Neural cell (in vitro differentiated cells): ENCODE results near the gene ZNF593. TPM values are rescaled to one million over a fixed set of nuclear protein-coding genes. Genes with fewer than 3 reads are reported as not detected.

ENCODE experiments used
- H2AFZ ChIP-seq: fragments of 200-600, 300-800 bp; sonication (generic), shearing (Covaris generic); 2 replicates; pipeline ENCODE4 v1.6.0; 2014; ENCODE audit warnings: low read depth, mild to moderate bottlenecking, antibody characterized with exemption, low read length, moderate library complexity
- H3F3A ChIP-seq: fragments of 200-600 bp; shearing (Covaris generic); 2 replicates; pipeline ENCODE4 v1.6.1; 2016; ENCODE audit warnings: mild to moderate bottlenecking, moderate library complexity, mixed read lengths, antibody characterized with exemption, low read length; ENCODE audit not compliant: insufficient read depth, poor library complexity, severe bottlenecking
- H3K27ac ChIP-seq: fragments of 200-600, 300-800 bp; sonication (generic), shearing (Covaris generic); 2 replicates; pipeline ENCODE4 v1.5.1; 2014; ENCODE audit warnings: mild to moderate bottlenecking, low read length, moderate library complexity
- H3K27me3 ChIP-seq: fragments of 300-800, 200-600 bp; sonication (generic), shearing (Covaris generic); 2 replicates; pipeline ENCODE4 v1.6.0; 2014; ENCODE audit warnings: mild to moderate bottlenecking, low read depth, low read length, moderate library complexity; ENCODE audit not compliant: insufficient read depth
- H3K36me3 ChIP-seq: fragments of 300-800, 200-600 bp; sonication (generic), shearing (Covaris generic); 2 replicates; pipeline ENCODE4 v1.5.1; 2014; ENCODE audit warnings: mild to moderate bottlenecking, antibody characterized with exemption, low read length, moderate library complexity; ENCODE audit not compliant: insufficient read depth
- H3K4me2 ChIP-seq: fragments of 300-800, 200-600 bp; sonication (generic), shearing (Covaris generic); 2 replicates; pipeline ENCODE4 v1.6.0; 2014; ENCODE audit warnings: mild to moderate bottlenecking, low read length
- H3K4me3 ChIP-seq: fragments of 300-800, 200-600 bp; sonication (generic), shearing (Covaris generic); 2 replicates; pipeline ENCODE4 v1.5.1; 2014; ENCODE audit warnings: mild to moderate bottlenecking, low read length, moderate library complexity
- H3K79me2 ChIP-seq: fragments of 200-600 bp; shearing (Covaris generic); replicated peaks from 2 replicates; pipeline ENCODE4 v1.6.0; 2014; ENCODE audit warnings: mild to moderate bottlenecking, low read length, moderate library complexity; ENCODE audit not compliant: insufficient read depth
- H3K9ac ChIP-seq: fragments of 300-800, 200-600 bp; sonication (generic), shearing (Covaris generic); 2 replicates; pipeline ENCODE4 v1.6.1; 2016; ENCODE audit warnings: mild to moderate bottlenecking, low read length, mixed read lengths
- H3K9me2 ChIP-seq: fragments of 200-600 bp; shearing (Covaris generic); 2 replicates; pipeline ENCODE4 v1.6.1; 2016; ENCODE audit warnings: mild to moderate bottlenecking, low read length, mixed read lengths; ENCODE audit not compliant: insufficient read depth
- H3K9me3 ChIP-seq: fragments of 200-600, 300-800 bp; sonication (generic), shearing (Covaris generic); 2 replicates; pipeline ENCODE4 v1.6.1; 2016; ENCODE audit warnings: mild to moderate bottlenecking, mixed run types, low read length, moderate library complexity, mixed read lengths
- H4K20me1 ChIP-seq: fragments of 200-600 bp; shearing (Covaris generic); 2 replicates; pipeline ENCODE4 v1.6.1; 2016; ENCODE audit warnings: mild to moderate bottlenecking, mixed run types; ENCODE audit not compliant: insufficient read depth
- CTCF ChIP-seq: fragments of 450-650 bp; IDR thresholded peaks from 2 replicates; pipeline ENCODE4 v1.5.1; 2014; ENCODE audit warnings: antibody characterized with exemption, mild to moderate bottlenecking, moderate library complexity; ENCODE audit not compliant: poor library complexity, severe bottlenecking
- EP300 ChIP-seq: fragments of 450-650 bp; conservative IDR thresholded peaks from 2 replicates; pipeline ENCODE4 v1.6.1; 2014; ENCODE audit warnings: antibody characterized with exemption, mild to moderate bottlenecking, moderate library complexity; ENCODE audit not compliant: poor library complexity, severe bottlenecking
- EZH2 ChIP-seq: fragments of 200-600, 300-800 bp; shearing (Covaris generic), sonication (generic); IDR thresholded peaks from 2 replicates; pipeline ENCODE4 v1.6.1; 2014; ENCODE audit warnings: antibody characterized with exemption, low read length, borderline replicate concordance, mild to moderate bottlenecking; ENCODE audit not compliant: insufficient read depth, poor library complexity, severe bottlenecking
- MXI1 ChIP-seq: fragments of 450-650 bp; conservative IDR thresholded peaks from 2 replicates; pipeline ENCODE4 v1.6.1; 2014; ENCODE audit warnings: antibody characterized with exemption, mild to moderate bottlenecking; ENCODE audit not compliant: poor library complexity, severe bottlenecking
- POLR2AphosphoS5 ChIP-seq: IDR thresholded peaks from 2 replicates; pipeline ENCODE4 v1.6.1; 2012
- RAD21 ChIP-seq: fragments of 450-650 bp; conservative IDR thresholded peaks from 2 replicates; pipeline ENCODE4 v1.6.1; 2014; ENCODE audit warnings: antibody characterized with exemption, mild to moderate bottlenecking, moderate library complexity
- REST ChIP-seq: IDR thresholded peaks from 2 replicates; pipeline ENCODE4 v1.6.1; 2012; ENCODE audit warnings: borderline replicate concordance
- SMC3 ChIP-seq: fragments of 450-650 bp; conservative IDR thresholded peaks from 2 replicates; pipeline ENCODE4 v1.6.1; 2014; ENCODE audit warnings: antibody characterized with exemption, mild to moderate bottlenecking, moderate library complexity; ENCODE audit not compliant: poor library complexity
- TAF1 ChIP-seq: IDR thresholded peaks from 2 replicates; pipeline ENCODE4 v1.6.1; 2012; ENCODE audit warnings: low read depth
- polyA plus RNA-seq: library from polyadenylated mRNA; depleted of rRNA; stranded (reverse); fragments of >200 nt; gene quantifications from 2 replicates; pipeline ENCODE4 v1.2.3, GENCODE V29; 2014

Gene ZNF593
- polyA plus RNA-seq, 1 donor from 2014 or later = 25.0 TPM

DNA sequence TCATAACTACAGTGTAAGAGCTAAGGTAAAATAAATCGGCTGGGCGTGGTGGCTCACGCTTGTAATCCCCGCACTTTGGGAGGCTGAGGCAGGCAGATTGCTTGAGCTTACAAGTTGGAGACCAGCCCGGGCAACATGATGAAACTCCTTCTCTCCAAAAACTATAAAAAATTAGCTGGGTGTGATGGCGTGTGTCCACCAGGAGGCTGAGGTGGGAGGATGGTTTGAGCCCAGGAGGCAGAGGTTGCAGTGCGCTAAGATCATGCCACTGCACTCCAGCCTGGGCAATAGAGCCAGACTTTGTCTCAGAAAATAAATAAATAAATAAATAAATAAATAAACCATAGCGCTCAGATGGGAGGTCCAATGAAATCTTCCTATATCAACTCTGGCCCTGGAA is 27.5 kb upstream of the ZNF593 start:
- no peak overlapping the region for H3K27ac ChIP-seq
- H3K9me3 ChIP-seq = no peaks in the 10 kb centered on the region
- no peaks in the 10 kb centered on the region for H4K20me1 ChIP-seq
- H3K9me2 ChIP-seq = no peaks in the 10 kb centered on the region
- no peak overlapping the region for H3K4me3 ChIP-seq
- TF ChIP-seq EP300 (no peak), RAD21 (no peak), REST (no peak), TAF1 (no peak), SMC3 (no peak), POLR2AphosphoS5 (no peak), MXI1 (no peak), EZH2 (no peak), CTCF (no peak)
- no peaks in the 10 kb centered on the region for H3K36me3 ChIP-seq
- H3F3A ChIP-seq = no peaks in the 10 kb centered on the region
- no peak overlapping the region for H3K9ac ChIP-seq
- H2AFZ ChIP-seq = no peak overlapping the region
- no peaks in the 10 kb centered on the region for H3K27me3 ChIP-seq
- H3K79me2 ChIP-seq = no peaks in the 10 kb centered on the region
- H3K4me2 ChIP-seq = no peak overlapping the region

- no peak overlapping the region for H3K27ac ChIP-seq
- no peak overlapping the region for H2AFZ ChIP-seq
- no peaks in the 10 kb centered on the region for H3K27me3 ChIP-seq
- no peak overlapping the region for H3K9ac ChIP-seq
- H3F3A ChIP-seq = no peaks in the 10 kb centered on the region
- no peaks in the 10 kb centered on the region for H4K20me1 ChIP-seq
- TF ChIP-seq SMC3 (peak; percentile 87), EP300 (no peak), MXI1 (no peak), CTCF (peak; percentile 84), TAF1 (no peak), REST (no peak), EZH2 (no peak), POLR2AphosphoS5 (no peak), RAD21 (peak; percentile 77)
- no peak overlapping the region for H3K4me3 ChIP-seq
- no peaks in the 10 kb centered on the region for H3K79me2 ChIP-seq
- no peaks in the 10 kb centered on the region for H3K36me3 ChIP-seq
- H3K9me2 ChIP-seq = no peaks in the 10 kb centered on the region
- no peak overlapping the region for H3K4me2 ChIP-seq
- H3K9me3 ChIP-seq = no peaks in the 10 kb centered on the region
These were observed 24.4 kb upstream of the ZNF593 start for GRCh38 chr1:26145041-26145959.
